A673 (cell line): ENCODE data around the gene THSD4.

Experiments used
- CTCF ChIP-seq: fragments of 300-800, 200-600 bp; sonication (generic); conservative IDR thresholded peaks from 2 replicates; pipeline ENCODE4 v1.5.1; 2017; ENCODE audit warnings: low read depth, mild to moderate bottlenecking, antibody characterized with exemption, low read length, moderate library complexity, mixed read lengths
- EZH2 ChIP-seq: fragments of 200-600 bp; sonication (generic); IDR thresholded peaks from 2 replicates; pipeline ENCODE4 v1.6.1; 2017; ENCODE audit warnings: borderline replicate concordance, low read depth, mild to moderate bottlenecking, mixed read lengths, antibody characterized with exemption, low read length; ENCODE audit not compliant: poor library complexity, severe bottlenecking

- TF ChIP-seq CTCF (no peak), EZH2 (no peak)
These were observed 13.8 kb downstream of the THSD4 start for GRCh38 chr15:71128939-71129562.
